SHP77 (cell line): ENCODE data around the gene GKN1.
"Not testable (repeated sequence)": the region's sequence is repeated elsewhere in the genome, so short reads cannot be mapped to it uniquely, and the experiment has no call there.

Source experiments
- DNase-seq, 2 experiments: peaks; one replicate each; lab custom pipeline; 2025; lab: John Stamatoyannopoulos, UW

Gene GKN1

GRCh38 chr2:68974251-68974650 is at the start of gene GKN1:
GKN1 (plus strand) TSS chr2:68974636; CDS start chr2:68974678, 42 bp downstream.
- DNase-seq: no peak

DNA sequence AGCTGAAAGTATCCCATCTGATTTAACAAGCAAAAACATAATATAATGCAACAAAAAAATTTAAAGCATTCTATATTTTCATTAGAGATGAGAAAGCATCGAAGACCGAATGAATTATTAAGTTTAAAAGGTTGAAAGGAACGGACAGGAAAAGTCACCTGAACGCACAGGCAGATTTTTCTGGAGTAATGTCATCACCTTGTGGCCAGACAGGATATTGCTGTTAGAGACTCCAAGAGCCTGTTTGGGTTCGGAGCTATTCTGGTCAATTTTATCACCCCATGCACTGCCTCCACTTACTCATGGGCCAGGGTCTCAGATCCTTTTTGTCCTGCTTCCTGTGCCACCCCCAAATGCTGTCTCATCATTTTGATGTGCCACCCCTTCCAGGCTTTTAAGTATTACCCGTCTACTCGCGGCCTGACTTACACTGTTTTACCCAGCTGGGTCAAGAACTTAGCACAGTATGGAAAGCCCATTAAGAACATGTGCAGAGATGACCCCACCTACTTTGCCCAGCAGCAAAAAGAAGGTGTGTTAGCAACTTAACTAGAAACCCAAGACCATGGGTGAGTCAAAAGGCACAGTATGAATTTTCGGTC is 49.0 kb upstream of the GKN1 start:
- peak; percentile 44 to 52 for DNase-seq

DNA sequence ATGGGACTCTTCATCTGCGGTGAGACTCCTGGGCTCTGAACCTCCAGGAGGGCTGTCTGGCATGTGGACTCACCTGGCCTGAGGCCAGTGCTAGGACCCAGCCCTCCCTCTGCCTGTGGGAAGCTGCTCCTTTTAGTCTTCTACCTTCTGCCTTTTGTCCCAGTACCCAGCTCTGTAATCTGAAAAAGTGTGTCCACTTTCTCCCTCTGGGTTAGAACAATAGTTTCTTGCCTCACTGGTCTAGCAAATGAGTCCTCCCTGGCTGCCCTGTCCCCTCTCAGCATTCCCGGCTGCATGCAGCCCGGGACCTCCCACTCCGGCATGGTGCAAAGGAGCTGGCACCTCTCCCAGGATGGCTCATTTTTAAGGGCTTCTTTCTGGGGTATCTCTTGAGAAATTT is 47.6 kb upstream of the GKN1 start:
- no peak for DNase-seq

DNA sequence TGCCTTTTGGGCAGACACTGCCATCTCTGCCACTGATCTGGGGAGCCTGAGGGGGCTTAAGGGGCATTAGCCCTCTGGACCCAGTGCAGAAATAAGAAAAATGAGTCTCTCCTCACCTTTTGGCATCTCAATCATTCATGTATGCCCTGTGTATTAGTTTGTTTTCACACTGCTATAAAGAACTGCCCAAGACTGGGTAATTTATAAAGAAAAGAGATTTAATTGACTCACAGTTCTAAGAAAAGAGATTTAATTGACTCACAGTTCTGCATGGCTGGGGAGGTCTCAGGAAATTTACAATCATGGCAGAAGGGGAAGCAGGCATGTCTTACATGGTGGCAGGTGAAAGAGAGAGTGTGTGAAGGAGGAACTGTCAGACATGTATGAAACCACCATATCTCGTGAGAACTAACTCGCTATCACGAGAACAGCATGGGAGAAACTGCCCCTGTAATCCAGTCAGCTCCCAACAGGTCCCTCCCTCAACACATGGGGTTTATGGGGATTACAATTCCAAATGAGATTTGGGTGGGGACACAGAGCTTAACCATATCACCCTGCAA is 43.2 kb upstream of the GKN1 start:
- no peak for DNase-seq

DNA sequence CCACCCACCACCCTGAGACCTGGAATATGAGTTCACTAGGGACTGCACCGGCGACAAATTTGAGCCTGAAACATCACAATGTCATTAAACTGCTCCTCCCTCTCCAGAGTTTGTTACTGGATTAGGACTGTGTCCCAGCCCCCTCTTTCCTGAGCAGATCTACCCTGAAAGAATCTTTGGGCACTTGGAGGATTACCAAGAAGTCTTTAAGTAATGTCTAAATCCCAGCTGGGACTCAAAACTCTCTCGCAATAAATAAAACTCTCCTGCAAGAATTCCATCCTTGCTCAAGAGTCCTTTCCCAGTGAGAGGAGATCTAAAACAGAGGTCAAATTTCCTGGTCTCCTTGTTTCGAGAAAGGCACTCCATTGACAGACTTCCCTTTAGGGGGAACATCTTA is 42.6 kb upstream of the GKN1 start:
- no peak for DNase-seq

- no peak for DNase-seq
Measured at GRCh38 chr2:68932402-68932801, 42.0 kb upstream of the GKN1 start.

DNA sequence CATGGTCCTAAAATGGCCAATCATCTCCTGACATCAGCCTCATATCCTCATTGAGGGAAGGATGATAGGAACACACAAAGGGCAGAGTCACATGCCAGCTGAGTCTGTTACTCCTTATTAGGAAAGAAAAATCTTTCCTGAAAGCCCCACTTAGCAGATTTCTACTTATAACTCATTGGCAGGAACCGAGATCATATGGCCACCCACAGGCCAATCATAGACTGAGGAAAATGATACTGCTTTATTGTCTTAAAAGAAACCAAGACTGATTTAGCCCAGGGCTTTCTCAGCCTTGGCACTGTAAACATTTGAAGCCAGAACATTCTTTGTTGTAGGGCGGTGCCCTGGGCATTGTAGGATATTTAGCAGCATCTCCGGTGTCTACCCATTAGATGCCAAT is 40.4 kb upstream of the GKN1 start:
- DNase-seq: no peak

DNA sequence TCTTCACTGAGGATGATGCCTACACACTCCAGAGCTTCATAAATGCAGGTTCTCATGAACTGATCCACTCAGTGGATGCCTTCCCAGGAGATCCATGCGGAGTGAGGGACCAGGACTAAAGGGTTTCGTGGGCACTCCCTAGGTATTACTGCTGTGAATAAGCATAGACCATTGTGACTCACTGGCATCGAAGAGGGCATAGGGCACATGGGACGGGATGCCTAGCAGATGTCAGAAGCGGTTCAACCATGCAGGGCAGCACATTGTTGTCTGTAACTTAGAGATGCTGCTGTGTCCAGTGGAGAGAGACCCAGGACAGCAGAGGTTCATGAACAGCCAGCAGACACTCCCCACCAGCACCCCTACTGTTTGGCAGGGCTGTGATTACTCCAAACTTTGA is 39.0 kb upstream of the GKN1 start:
- no peak for DNase-seq

GRCh38 chr2:68936427-68936826 is 38.0 kb upstream of the GKN1 start:
- no peak for DNase-seq

- DNase-seq: no peak
Measured at GRCh38 chr2:68936889-68937288, 37.5 kb upstream of the GKN1 start.

DNA sequence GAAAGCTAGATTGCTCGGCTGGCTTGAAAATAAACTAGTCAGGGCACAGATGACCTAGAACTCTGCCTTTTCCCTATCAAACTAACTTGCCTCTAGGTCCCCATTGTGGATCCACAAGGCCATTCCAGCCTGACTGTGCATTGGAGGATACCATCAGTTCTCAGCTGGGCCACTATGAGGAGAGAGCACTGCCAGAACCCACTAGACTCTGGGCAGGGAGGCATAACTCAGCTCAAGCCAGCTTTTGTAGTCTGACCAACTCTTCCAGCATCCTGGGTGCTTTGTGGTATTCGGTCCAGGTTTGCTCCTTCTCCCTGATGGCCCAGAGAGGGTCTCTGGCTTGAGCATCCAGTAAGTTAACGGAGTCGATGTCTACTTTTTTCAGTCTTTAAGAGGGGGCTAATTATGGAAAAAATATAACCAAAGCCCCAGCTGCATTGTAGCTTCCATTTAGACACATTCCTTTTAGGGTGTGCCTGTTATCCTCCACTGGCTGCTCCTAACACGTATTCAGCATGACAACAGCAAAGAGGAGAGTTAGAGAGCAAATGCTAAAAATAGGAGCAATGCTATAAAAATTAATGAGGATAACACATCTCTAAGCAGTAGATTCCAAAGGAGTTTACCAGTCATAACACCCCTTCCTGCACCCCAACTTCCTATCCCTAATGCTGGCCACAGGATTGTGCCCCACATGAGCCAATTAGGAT is 36.9 kb upstream of the GKN1 start:
- no peak for DNase-seq

GRCh38 chr2:68938938-68939337 is 35.5 kb upstream of the GKN1 start:
- DNase-seq: no peak

- no peak for DNase-seq
Measured at GRCh38 chr2:68939962-68940361, 34.5 kb upstream of the GKN1 start.

DNA sequence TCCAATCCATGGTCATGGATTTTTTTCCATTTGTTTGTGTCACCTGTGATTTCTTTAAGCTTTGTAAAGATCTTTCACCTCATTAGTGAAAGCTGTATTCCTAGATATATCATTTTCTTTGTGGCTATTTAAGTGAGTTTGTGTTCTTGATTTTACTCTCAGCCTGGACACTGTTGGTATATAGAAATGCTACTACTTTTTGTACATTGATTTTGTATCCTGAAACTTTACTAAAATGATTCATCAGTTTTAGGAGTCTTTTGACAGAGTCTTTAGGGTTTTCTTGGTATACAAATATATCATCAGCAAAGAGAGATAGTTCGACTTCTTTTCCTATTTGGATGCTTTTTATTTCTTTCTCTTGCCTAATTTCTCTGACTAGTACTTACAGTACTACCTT is 34.1 kb upstream of the GKN1 start:
- DNase-seq: no peak

GRCh38 chr2:68942827-68943226 is 31.6 kb upstream of the GKN1 start:
- no peak for DNase-seq

GRCh38 chr2:68943581-68944568 is 30.6 kb upstream of the GKN1 start:
- DNase-seq: peak; percentile 81 to 82

DNA sequence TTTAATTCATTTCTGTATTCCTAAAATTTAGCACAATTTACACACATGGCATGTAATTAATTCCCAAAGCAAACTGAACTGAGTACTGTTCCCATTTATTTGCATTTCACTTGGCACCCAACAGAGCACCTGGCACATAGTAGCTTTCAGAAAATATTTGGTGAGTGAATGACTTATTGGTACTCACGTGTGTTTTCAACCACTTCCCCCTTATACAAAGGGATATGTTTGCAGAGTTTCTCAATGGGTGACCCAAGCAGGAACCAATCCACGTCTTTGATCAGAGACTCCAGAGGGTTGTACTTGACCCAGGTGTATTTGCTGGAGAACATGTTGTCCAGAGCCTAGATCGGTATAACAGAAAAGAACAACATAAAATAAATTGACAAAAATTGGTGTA is 28.3 kb upstream of the GKN1 start:
- peak; percentile 80 to 87 for DNase-seq

DNA sequence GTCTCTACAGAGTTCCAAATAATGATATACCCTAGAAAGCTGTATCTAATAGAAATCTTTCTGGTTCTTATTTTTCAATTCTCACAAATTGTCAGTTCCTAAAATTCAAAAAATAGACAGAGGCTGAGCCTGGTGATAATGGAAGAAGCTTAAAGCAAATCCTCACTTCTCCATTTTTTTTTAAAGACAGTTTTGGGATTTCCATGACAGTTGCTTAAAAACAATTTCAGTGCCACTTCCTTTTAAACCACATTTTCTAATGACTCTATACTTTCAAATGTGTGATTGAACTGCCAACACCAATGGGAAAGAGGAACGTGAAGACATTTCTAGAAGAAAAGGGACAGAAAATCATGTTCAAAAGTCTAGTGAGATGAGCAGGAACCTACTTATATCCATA is 25.7 kb upstream of the GKN1 start:
- DNase-seq: no peak

- DNase-seq: no peak
Measured at GRCh38 chr2:68951899-68952298, 22.5 kb upstream of the GKN1 start.

GRCh38 chr2:68952887-68953521 is 21.4 kb upstream of the GKN1 start, which contains the start of gene GKN2:
GKN2 (minus strand) TSS chr2:68952893; CDS start chr2:68952861, 32 bp downstream.
- DNase-seq: no peak

- not testable (repeated sequence) for DNase-seq
Measured at GRCh38 chr2:68955432-68955831, 19.0 kb upstream of the GKN1 start.

DNA sequence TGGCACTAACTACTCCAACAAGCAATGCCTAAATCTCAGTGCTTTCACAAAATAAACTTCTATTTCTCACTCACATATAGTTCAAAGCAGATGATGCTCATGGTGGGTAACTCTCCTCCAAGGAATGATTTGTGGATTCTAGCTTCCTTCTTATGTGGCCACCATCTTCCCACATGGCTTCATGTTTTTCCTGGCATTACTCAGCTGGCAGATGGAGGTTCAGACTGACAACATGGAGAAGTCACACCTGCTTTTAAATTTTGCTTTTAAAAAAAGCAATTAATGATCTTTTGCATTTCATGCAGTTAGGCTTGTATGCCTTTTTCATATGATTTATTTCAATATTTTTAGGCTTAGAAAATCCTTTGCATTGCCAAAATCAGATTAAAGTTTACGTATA is 15.4 kb upstream of the GKN1 start:
- DNase-seq: no peak
